Liver (tissue), 9 donors: ENCODE data around the gene KIF17. TPM values are rescaled to one million over a fixed set of nuclear protein-coding genes. Genes with fewer than 3 reads are reported as not detected.

Experiments
- DNase-seq: peaks from one replicate; pipeline ENCODE4 v3.0.0-alpha.2; 2017; ENCODE audit warnings: low spot score
- H3K27ac ChIP-seq, 2 donors: one replicate each; pipeline ENCODE4 v1.7.0; 2013; ENCODE audit warnings: inconsistent platforms in 2 of 2, low read length in 2 of 2, control low read depth in 1 of 2, low read depth in 1 of 2, mild to moderate bottlenecking in 1 of 2
- H3K27me3 ChIP-seq, 4 donors: one replicate each; pipeline versions ENCODE4 v1.6.1 to v1.7.0; 2013; ENCODE audit warnings: low read length in 3 of 4, inconsistent platforms in 1 of 4, mild to moderate bottlenecking in 1 of 4, moderate library complexity in 1 of 4; ENCODE audit not compliant: control insufficient read depth in 4 of 4, insufficient read depth in 4 of 4
- H3K36me3 ChIP-seq, 4 donors: one replicate each; pipeline versions ENCODE4 v1.6.1 to v1.7.0; 2013; ENCODE audit warnings: low read length in 3 of 4, mild to moderate bottlenecking in 3 of 4, low read depth in 1 of 4, moderate library complexity in 1 of 4; ENCODE audit not compliant: control insufficient read depth in 4 of 4, insufficient read depth in 3 of 4
- H3K4me1 ChIP-seq, 4 donors: one replicate each; pipeline versions ENCODE4 v1.6.1 to v1.7.0; 2013; ENCODE audit warnings: low read length in 3 of 4, mild to moderate bottlenecking in 3 of 4, moderate library complexity in 1 of 4; ENCODE audit not compliant: control insufficient read depth in 4 of 4, insufficient read depth in 4 of 4
- H3K4me3 ChIP-seq, 3 donors: one replicate each; pipeline versions ENCODE4 v1.6.1 to v1.7.0; 2013; ENCODE audit warnings: low read length in 3 of 3, control low read depth in 1 of 3, low read depth in 1 of 3, mild to moderate bottlenecking in 1 of 3
- H3K9ac ChIP-seq, 2 donors: one replicate each; pipeline ENCODE4 v1.7.0; 2013; ENCODE audit warnings: low read length in 2 of 2, mild to moderate bottlenecking in 2 of 2, moderate library complexity in 2 of 2, control low read depth in 1 of 2, low read depth in 1 of 2
- H3K9me3 ChIP-seq, 4 donors: one replicate each; pipeline versions ENCODE4 v1.6.1 to v1.7.0; 2013; ENCODE audit warnings: low read length in 3 of 4; ENCODE audit not compliant: control insufficient read depth in 4 of 4
- EGR1 ChIP-seq, 2 donors: IDR thresholded peaks; 2 replicates each; pipeline ENCODE4 v1.6.1; 2016 to 2018; ENCODE audit warnings: antibody characterized with exemption in 2 of 2, low read depth in 2 of 2
- FOXA1 ChIP-seq: IDR thresholded peaks from 2 replicates; pipeline ENCODE4 v1.6.1; 2016; ENCODE audit warnings: antibody characterized with exemption
- FOXA2 ChIP-seq: IDR thresholded peaks from 2 replicates; pipeline ENCODE4 v1.6.1; 2016; ENCODE audit warnings: antibody characterized with exemption
- GABPA ChIP-seq, 2 donors: IDR thresholded peaks in 1 of 2; conservative IDR thresholded peaks in 1 of 2; 2 replicates each; pipeline ENCODE4 v1.6.1; 2016; ENCODE audit warnings: antibody characterized with exemption in 2 of 2, mild to moderate bottlenecking in 1 of 2, moderate library complexity in 1 of 2
- HNF4A ChIP-seq, 2 donors: conservative IDR thresholded peaks; 2 replicates each; pipeline ENCODE4 v1.6.1; 2016; ENCODE audit warnings: antibody characterized with exemption in 2 of 2, mild to moderate bottlenecking in 2 of 2
- HNF4G ChIP-seq: IDR thresholded peaks from 2 replicates; pipeline ENCODE4 v1.6.1; 2016; ENCODE audit warnings: antibody characterized with exemption
- JUND ChIP-seq, 2 donors: IDR thresholded peaks; 2 replicates each; pipeline ENCODE4 v1.6.1; 2016; ENCODE audit warnings: antibody characterized with exemption in 2 of 2
- MAX ChIP-seq: IDR thresholded peaks from 2 replicates; pipeline ENCODE4 v1.6.1; 2016; ENCODE audit warnings: antibody characterized with exemption
- RXRA ChIP-seq, 2 donors: IDR thresholded peaks; 2 replicates each; pipeline ENCODE4 v1.6.1; 2017 to 2018; ENCODE audit warnings: antibody characterized with exemption in 2 of 2, mild to moderate bottlenecking in 1 of 2
- SP1 ChIP-seq: IDR thresholded peaks from 2 replicates; pipeline ENCODE4 v1.6.1; 2018; ENCODE audit warnings: antibody characterized with exemption, mild to moderate bottlenecking
- TAF1 ChIP-seq: conservative IDR thresholded peaks from 2 replicates; pipeline ENCODE4 v1.6.1; 2016; ENCODE audit warnings: antibody characterized with exemption, mild to moderate bottlenecking
- YY1 ChIP-seq: IDR thresholded peaks from 2 replicates; pipeline ENCODE4 v1.6.1; 2016; ENCODE audit warnings: antibody characterized with exemption, mild to moderate bottlenecking
- ZBTB33 ChIP-seq: IDR thresholded peaks from 2 replicates; pipeline ENCODE4 v1.6.1; 2016; ENCODE audit warnings: antibody characterized with exemption
- WGBS: extraction: QIAGEN DNeasy Blood & Tissue Kit; methylation state at CpG from one replicate; pipeline ENCODE4 v1.1.7; 2013; 5-methylcytosine and 5-hydroxymethylcytosine counted together
- polyA plus RNA-seq, 2 donors: library from polyadenylated mRNA; stranded (reverse) in 1 of 2; unstranded in 1 of 2; fragments of 200-250 nt in 1 of 2; fragments of >200 nt in 1 of 2; fragmentation: Nextera tagmentation in 1 of 2; extraction: Ambion mirVana in 1 of 2; gene quantifications; one replicate each; pipeline versions ENCODE4 v1.2.1 to v1.2.3, GENCODE V29; 2013 to 2015
- total RNA-seq, 2 donors: library from RNA; depleted of rRNA; stranded (reverse); fragments of >200 nt; gene quantifications; one replicate each; pipeline ENCODE4 v1.2.3, GENCODE V29; 2014
- TF ChIP-seq, protein P1 (sequence below): IDR thresholded peaks from 2 replicates; pipeline ENCODE4 v1.6.1; 2016; ENCODE audit warnings: antibody characterized with exemption, mild to moderate bottlenecking
- TF ChIP-seq, protein P2 (sequence below): IDR thresholded peaks from 2 replicates; pipeline ENCODE4 v1.6.1; 2016; ENCODE audit warnings: antibody characterized with exemption
- donor health status: healthy.
- donor health status: healthy.
- donor health status: healthy.
- donor health status: healthy.
- donor health status: healthy.

The KIF17 gene
- total and polyA plus RNA-seq, 4 donors = 1.0 to 2.7 (median 2.0) TPM

GRCh38 chr1:20740781-20741180 lies 23.0 kb upstream of the KIF17 start (continued):
- TF ChIP-seq, protein P1, sequence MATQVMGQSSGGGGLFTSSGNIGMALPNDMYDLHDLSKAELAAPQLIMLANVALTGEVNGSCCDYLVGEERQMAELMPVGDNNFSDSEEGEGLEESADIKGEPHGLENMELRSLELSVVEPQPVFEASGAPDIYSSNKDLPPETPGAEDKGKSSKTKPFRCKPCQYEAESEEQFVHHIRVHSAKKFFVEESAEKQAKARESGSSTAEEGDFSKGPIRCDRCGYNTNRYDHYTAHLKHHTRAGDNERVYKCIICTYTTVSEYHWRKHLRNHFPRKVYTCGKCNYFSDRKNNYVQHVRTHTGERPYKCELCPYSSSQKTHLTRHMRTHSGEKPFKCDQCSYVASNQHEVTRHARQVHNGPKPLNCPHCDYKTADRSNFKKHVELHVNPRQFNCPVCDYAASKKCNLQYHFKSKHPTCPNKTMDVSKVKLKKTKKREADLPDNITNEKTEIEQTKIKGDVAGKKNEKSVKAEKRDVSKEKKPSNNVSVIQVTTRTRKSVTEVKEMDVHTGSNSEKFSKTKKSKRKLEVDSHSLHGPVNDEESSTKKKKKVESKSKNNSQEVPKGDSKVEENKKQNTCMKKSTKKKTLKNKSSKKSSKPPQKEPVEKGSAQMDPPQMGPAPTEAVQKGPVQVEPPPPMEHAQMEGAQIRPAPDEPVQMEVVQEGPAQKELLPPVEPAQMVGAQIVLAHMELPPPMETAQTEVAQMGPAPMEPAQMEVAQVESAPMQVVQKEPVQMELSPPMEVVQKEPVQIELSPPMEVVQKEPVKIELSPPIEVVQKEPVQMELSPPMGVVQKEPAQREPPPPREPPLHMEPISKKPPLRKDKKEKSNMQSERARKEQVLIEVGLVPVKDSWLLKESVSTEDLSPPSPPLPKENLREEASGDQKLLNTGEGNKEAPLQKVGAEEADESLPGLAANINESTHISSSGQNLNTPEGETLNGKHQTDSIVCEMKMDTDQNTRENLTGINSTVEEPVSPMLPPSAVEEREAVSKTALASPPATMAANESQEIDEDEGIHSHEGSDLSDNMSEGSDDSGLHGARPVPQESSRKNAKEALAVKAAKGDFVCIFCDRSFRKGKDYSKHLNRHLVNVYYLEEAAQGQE = no peak
- TF ChIP-seq SP1 (no peak), EGR1 (IDR thresholded peaks at IDR 0.05; ENCODE audit: low read depth in 2 of 2) (no peak), HNF4G (no peak), YY1 (no peak), JUND (IDR thresholded peaks at IDR 0.05) (no peak), FOXA1 (no peak), GABPA (IDR thresholded peaks at IDR 0.05 in 1 of 2, conservative IDR thresholded peaks at IDR 0.05 in 1 of 2) (no peak), RXRA (IDR thresholded peaks at IDR 0.05) (no peak), HNF4A (conservative IDR thresholded peaks at IDR 0.05) (no peak), MAX (no peak)
- TF ChIP-seq, protein P2, sequence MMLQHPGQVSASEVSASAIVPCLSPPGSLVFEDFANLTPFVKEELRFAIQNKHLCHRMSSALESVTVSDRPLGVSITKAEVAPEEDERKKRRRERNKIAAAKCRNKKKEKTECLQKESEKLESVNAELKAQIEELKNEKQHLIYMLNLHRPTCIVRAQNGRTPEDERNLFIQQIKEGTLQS = no peak

DNA sequence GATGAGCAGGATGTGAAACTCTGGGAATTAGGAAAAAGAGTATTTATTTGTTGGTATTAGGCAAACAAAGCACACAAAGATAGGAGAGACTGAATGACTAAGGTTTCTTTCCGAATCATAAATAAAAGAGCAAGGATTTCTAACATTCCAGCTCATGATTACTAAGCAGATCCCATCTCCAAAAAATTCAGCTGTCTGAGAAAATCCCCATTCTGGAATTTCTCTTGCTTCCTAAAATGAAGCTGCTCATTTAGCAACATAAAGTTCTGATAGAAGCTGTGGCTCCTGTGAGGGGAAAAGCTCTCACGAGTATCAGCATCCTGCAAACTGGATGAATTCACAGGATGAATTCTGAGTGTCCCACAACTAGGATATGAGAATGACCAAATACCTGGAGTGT lies 21.4 kb upstream of the KIF17 start:
- no peak overlapping the region for H3K4me3 ChIP-seq
- no peaks in the 10 kb centered on the region for H3K4me1 ChIP-seq
- H3K9me3 ChIP-seq = no peaks in the 10 kb centered on the region
- 89% methylated on average over 2 of the region's 2 CpGs for WGBS
- H3K27ac ChIP-seq = no peak overlapping the region
- H3K27me3 ChIP-seq = no peaks in the 10 kb centered on the region
- no peak for DNase-seq
- TF ChIP-seq SP1 (no peak), ZBTB33 (no peak), JUND (IDR thresholded peaks at IDR 0.05) (no peak), TAF1 (no peak), YY1 (no peak), FOXA2 (no peak)
- TF ChIP-seq, protein P1 = no peak
- TF ChIP-seq, protein P2 = no peak
- H3K36me3 ChIP-seq = peaks cover 8 to 50% (median 40%) of the 10 kb centered on the region in 4 donors
- no peak overlapping the region for H3K9ac ChIP-seq
